GM12865 (cell line): ENCODE data around the gene MTHFD2L.

Experiments used
- DNase-seq: peaks from one replicate; pipeline ENCODE4 v3.0.0; 2010; ENCODE audit warnings: low read depth
- H3K4me3 ChIP-seq: 2 replicates; pipeline ENCODE4 v1.5.1; 2011; ENCODE audit warnings: mild to moderate bottlenecking, low read depth, low read length, control low read depth
- TF ChIP-seq, protein P1 (sequence below): IDR thresholded peaks from 2 replicates; pipeline ENCODE4 v1.5.1; 2011; ENCODE audit warnings: low read length, control low read depth, low read depth, inconsistent platforms; ENCODE audit not compliant: insufficient read depth; ENCODE audit errors: missing control alignments

Gene MTHFD2L

DNA sequence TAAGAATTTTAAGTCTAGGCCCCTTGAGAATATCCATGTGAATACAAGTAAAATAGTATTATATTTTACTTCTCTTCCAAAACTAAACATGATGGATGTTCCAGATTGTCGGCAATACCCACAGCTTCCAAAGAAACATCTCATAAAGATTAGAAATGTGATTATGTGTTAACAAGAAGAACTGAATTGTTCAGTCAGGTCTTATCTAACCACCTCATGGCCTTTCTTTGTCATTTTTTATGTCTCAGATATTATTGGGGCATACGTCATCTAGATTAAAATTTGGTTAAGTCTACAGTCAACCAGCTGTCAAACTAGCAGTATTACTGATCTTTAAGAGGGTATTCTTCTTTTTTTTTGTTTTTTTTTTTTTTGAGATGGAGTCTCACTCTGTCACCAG, 160.4 kb downstream of the MTHFD2L start:
- H3K4me3 ChIP-seq = no peak overlapping the region
- TF ChIP-seq, protein P1, sequence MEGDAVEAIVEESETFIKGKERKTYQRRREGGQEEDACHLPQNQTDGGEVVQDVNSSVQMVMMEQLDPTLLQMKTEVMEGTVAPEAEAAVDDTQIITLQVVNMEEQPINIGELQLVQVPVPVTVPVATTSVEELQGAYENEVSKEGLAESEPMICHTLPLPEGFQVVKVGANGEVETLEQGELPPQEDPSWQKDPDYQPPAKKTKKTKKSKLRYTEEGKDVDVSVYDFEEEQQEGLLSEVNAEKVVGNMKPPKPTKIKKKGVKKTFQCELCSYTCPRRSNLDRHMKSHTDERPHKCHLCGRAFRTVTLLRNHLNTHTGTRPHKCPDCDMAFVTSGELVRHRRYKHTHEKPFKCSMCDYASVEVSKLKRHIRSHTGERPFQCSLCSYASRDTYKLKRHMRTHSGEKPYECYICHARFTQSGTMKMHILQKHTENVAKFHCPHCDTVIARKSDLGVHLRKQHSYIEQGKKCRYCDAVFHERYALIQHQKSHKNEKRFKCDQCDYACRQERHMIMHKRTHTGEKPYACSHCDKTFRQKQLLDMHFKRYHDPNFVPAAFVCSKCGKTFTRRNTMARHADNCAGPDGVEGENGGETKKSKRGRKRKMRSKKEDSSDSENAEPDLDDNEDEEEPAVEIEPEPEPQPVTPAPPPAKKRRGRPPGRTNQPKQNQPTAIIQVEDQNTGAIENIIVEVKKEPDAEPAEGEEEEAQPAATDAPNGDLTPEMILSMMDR = no peak
- no peak for DNase-seq

DNA sequence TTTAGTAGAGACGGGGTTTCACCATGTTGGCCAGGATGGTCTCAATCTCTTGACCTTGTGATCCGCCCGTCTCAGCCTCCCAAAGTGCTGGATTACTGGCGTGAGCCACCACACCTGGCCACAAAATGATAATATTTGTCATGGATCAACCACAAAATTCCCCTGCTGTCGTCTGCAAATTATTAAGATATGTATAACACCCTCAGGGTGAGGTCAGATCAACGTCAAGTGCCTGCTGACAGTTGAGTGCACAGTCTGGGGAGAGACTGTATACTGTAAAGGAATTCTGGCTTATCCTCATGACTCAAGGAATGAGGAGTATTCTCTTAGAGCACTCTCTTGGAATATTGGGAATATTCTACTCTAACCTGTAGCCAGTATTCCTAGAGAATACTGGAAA, 161.6 kb downstream of the MTHFD2L start:
- TF ChIP-seq, protein P1 = no peak
- no peak for DNase-seq
- no peak overlapping the region for H3K4me3 ChIP-seq

DNA sequence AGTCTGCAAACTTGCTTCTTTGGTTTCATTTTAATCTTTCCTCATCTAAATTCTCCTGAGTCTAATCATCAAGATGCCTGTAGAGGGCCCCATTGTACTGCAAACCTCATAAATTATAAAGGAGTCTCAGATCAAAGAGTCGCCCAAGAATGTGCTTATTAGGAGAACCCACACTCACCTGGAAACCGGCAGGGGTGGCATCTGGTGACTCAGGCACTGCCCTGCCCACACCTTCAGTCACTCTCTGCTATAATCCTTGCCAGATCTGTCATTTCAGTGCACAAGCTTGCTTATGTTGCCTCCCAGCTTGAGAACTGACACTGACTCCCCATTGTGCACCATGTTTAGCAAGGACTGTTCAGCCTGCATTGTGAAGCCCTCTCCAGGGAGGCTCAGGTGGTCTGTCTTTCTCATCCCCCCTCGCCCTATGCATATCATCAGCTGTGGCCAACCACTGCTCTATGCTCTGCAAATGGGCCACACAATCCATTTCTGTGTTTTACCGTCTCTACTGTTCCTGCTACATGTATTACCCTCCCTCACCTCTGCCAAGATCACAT, 162.7 kb downstream of the MTHFD2L start:
- TF ChIP-seq, protein P1 = peak; percentile 38
- DNase-seq = peak; percentile 60
- no peak overlapping the region for H3K4me3 ChIP-seq

DNA sequence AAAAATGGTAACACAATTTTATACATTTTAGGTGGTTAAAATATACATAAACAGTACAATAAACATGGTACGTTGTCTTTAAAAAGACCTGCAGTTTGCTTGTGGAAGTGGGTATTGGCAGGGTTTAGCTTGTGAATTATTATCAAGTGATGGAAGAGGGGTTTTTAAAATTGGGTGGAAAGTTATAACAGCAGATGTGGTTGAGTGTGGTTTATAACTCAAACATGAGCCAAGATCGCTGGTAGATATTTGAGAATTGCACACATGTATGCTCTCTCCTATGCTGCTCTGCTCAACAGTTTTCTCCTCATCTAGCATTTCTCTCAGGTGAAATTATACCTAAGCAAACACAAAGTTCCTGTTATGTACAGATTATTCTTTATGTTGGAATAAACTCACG, 164.4 kb downstream of the MTHFD2L start:
- TF ChIP-seq, protein P1 = no peak
- DNase-seq = no peak

DNA sequence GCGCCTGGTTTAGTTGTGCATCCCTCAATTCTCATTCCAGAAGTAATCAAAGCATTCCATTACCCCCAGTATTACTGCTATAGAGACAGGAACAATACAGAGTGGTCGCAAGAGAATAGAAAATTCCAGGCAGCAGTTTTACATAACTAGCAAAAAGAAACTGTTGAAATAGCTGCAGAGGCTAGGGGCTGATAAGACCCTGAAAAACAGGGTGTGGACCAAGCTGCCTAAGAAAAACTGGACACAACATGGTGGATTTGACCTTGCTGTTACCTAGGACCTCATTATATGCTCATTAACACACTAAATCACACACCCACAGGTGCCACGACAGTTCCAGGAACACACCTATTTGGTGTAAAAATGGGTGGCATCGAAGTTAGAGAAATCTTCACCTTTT, 165.7 kb downstream of the MTHFD2L start:
- DNase-seq = no peak
- TF ChIP-seq, protein P1 = no peak
- H3K4me3 ChIP-seq = no peak overlapping the region

More for the DNA sequence above, 164.4 kb downstream of the MTHFD2L start:
- H3K4me3 ChIP-seq = no peak overlapping the region

DNA sequence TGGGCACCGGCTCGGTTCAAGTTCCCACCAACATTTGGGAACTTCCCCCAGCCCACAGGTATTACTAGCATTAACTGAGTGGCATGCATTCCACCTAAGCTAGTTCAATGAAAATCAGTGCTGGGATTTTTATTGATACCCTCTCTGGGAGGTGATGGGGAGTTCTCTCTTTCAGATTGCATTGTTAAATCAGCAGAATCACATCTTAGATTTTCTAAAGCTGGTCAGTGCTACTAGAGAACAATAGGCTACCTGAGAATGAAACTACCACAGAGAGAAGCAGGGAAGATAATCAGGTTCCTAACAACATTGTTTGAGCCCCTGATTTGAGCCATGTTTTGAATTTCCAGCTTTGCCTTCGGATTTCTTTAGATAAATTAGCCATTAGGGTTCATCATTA, 166.3 kb downstream of the MTHFD2L start:
- no peak for DNase-seq
- no peak overlapping the region for H3K4me3 ChIP-seq
- TF ChIP-seq, protein P1 = no peak

DNA sequence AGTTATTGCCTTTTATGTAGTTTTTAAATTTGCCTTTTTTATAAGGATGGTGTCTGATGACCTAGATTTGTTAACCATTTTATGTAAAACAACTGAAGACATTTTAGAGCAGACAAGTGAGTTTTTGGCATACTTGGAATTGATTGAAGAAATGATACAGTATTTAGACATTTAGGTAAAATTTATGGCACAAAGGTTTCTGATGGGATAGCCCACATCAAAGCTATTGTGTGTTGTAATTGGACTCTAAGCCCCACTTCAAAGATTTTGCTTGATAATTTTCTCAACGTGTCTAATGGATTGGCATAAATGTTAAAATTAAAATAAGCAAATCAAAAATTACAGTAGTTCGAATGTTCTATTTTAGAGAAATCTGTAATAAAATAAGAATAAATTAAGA, 168.0 kb downstream of the MTHFD2L start:
- TF ChIP-seq, protein P1 = no peak
- DNase-seq = no peak
- no peak overlapping the region for H3K4me3 ChIP-seq
